ENCODE measurements around the gene PSEN2. TPM values are rescaled to one million over a fixed set of nuclear protein-coding genes. Genes with fewer than 3 reads are reported as not detected.
A peak's percentile ranks its signal among the peaks of the same experiment; 100 is the strongest.

PSEN2 gene
- 6.6 and 7.8 TPM in 2 replicates for total RNA-seq (2021)
- percentile 42 among the genes with signal in this experiment for Bru-seq, nascent RNA
- BruChase-seq, experiment 1, labeled RNA remaining after a 2-hour chase = percentile 38 among the genes with signal in this experiment
- BruChase-seq, experiment 2, labeled RNA remaining after a 6-hour chase = percentile 40 among the genes with signal in this experiment
- long read RNA-seq, transcript PSEN2-202 (13 exons, 2,306 nt) = major isoform, 8 of 24 reads
- long read RNA-seq, transcript PSEN2-203 (13 exons, 1,947 nt) = minor isoform, 7 of 24 reads
- long read RNA-seq, partial matches to known transcripts = 4 of 24 reads
- long read RNA-seq, other reads (novel, unspliced or antisense) = 5 of 24 reads

DNA sequence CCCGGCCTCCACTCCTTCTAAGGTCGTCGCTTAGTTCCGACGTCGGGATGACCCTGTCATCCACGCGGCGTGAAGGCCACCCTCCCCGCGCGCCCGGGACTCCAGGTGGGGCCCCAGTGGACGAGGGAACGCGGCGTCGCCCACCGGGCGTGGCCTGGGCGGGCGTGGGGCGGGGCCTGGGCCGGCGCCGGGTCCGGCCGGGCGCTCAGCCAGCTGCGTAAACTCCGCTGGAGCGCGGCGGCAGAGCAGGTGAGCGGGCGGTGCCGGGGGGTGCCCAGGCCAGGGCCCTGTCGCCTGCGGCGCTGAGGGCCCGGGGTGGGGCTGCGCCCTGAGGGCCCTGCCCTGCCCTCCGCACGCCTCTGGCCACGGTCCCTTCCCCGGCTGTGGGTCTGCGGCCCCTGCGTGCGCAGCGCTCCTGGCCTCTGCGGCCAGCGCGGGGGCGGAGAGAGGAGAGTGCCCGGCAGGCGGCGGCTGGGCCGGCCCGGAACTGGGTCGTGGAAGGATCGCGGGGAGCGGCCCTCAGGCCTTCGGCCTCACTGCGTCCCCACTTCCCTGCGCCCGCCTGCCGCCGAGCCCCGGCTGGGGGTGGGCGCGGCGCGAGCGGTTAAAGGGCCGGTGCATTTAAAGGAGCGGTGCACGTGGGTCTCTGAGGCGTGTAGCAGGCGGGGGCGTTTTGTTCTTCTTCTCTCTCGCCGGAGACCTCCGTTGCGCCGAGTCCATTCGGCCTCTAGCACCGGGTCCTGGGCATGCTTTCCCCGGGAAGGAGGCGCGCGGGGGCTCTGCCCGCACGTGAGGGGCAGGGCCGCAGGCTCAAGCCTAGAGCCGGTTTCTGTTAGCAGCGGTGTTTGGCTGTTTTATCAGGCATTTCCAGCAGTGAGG lies at the start of gene PSEN2:
Gene PSEN2, plus strand, starts transcription at position 216 of the 879 bp plus-strand sequence. CDS start 11,292 bp downstream, outside the sequence.
- POLR2A ChIA-PET (ENCODE audit: low non-redundant PET) = no interaction called here
- Histone ChIP-seq H3K4me1 (ENCODE audit: insufficient read depth, low read length, poor library complexity, severe bottlenecking) (no peaks in the 10 kb centered on the region), H3K27ac (ENCODE audit: low read depth, low read length, poor library complexity, severe bottlenecking) (no peak within 1 kb of the TSS), H3K27me3 (replicated peaks; ENCODE audit: insufficient read depth, low read depth, low read length, poor library complexity) (no peaks in the 10 kb centered on the region), H3K36me3 (ENCODE audit: insufficient read depth, low read length, poor library complexity, severe bottlenecking) (no peaks in the 10 kb centered on the region), H3K4me3 (ENCODE audit: low read depth, low read length, poor library complexity, severe bottlenecking) (peak within 1 kb of the TSS; percentile 73), H3K9me3 (ENCODE audit: low read depth, low read length, poor library complexity, severe bottlenecking) (no peaks in the 10 kb centered on the region)
- CTCF ChIA-PET = interaction anchor here (0.6 to 0.9 kb wide), 2 partner anchors 244 to 462 kb away, joined by 3 to 4 read pairs; partner anchors contain the start of gene PARP1
- BruUV-seq (replicated peaks) = no TSS peak
- intact Hi-C loops (cut with micrococcal nuclease; ENCODE audit: unreplicated experiment) = no loop called here
- peak; percentile 46 for DNase-seq (ENCODE audit: low spot score)
- TF ChIP-seq, protein P1, sequence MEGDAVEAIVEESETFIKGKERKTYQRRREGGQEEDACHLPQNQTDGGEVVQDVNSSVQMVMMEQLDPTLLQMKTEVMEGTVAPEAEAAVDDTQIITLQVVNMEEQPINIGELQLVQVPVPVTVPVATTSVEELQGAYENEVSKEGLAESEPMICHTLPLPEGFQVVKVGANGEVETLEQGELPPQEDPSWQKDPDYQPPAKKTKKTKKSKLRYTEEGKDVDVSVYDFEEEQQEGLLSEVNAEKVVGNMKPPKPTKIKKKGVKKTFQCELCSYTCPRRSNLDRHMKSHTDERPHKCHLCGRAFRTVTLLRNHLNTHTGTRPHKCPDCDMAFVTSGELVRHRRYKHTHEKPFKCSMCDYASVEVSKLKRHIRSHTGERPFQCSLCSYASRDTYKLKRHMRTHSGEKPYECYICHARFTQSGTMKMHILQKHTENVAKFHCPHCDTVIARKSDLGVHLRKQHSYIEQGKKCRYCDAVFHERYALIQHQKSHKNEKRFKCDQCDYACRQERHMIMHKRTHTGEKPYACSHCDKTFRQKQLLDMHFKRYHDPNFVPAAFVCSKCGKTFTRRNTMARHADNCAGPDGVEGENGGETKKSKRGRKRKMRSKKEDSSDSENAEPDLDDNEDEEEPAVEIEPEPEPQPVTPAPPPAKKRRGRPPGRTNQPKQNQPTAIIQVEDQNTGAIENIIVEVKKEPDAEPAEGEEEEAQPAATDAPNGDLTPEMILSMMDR (conservative IDR thresholded peaks at IDR 0.05; ENCODE audit: low read depth, low read length) = no peak
- TF ChIP-seq EZH2 (IDR thresholded peaks at IDR 0.05; ENCODE audit: borderline replicate concordance, low read depth, low read length, poor library complexity, severe bottlenecking) = no peak

DNA sequence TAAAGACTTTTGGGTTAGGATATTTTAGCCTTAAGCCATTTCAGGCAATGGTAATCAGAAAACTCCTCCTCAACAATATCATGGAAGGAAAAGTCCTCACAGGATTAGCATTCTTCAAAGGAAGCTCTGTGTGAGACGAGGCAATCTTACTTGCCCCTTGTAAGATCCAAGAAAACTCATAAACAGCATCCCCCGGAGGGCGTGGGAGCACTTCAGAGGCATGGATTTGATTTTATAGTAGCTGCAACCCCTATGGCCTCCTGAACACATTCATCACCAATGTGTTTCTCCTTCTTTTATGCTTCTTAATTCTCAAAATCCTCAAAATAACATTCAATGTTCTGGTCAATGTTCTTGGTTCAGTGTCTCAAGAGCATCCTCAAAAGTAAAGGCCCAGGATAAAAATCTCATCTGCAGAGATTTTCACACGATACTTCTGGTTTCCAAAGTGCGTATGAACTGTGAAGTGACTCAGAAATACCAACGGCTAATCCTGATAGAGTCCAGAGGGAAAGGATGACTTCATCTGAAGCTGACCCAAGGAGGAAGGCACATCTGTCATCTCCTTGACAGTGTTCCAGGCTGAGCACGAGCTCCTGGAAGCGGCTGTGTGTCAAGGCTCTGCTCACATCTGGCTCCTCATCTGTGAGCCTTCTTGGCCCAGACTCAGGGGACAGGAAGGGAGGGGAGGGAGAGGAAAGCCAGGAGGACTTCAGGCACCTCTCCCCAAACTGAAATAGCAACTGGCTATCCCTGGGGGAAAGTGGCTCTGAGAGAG lies 49.3 kb upstream of the PSEN2 start:
- ChIA-PET CTCF (no interaction called here), POLR2A (ENCODE audit: low non-redundant PET) (no interaction called here)
- TF ChIP-seq EZH2 (IDR thresholded peaks at IDR 0.05; ENCODE audit: borderline replicate concordance, low read depth, low read length, poor library complexity, severe bottlenecking) = no peak
- TF ChIP-seq, protein P1 (conservative IDR thresholded peaks at IDR 0.05; ENCODE audit: low read depth, low read length) = no peak
- BruUV-seq (replicated peaks) = no TSS peak
- no peak overlapping the region for H3K4me3 ChIP-seq (ENCODE audit: low read depth, low read length, poor library complexity, severe bottlenecking)
- H3K4me1 ChIP-seq (ENCODE audit: insufficient read depth, low read length, poor library complexity, severe bottlenecking) = no peaks in the 10 kb centered on the region
- DNase-seq (ENCODE audit: low spot score) = no peak
- H3K27ac ChIP-seq (ENCODE audit: low read depth, low read length, poor library complexity, severe bottlenecking) = no peak overlapping the region
- H3K27me3 ChIP-seq (replicated peaks; ENCODE audit: insufficient read depth, low read depth, low read length, poor library complexity) = no peaks in the 10 kb centered on the region
- H3K36me3 ChIP-seq (ENCODE audit: insufficient read depth, low read length, poor library complexity, severe bottlenecking) = no peaks in the 10 kb centered on the region
- H3K9me3 ChIP-seq (ENCODE audit: low read depth, low read length, poor library complexity, severe bottlenecking) = no peaks in the 10 kb centered on the region
- intact Hi-C loops (cut with micrococcal nuclease; ENCODE audit: unreplicated experiment) = loop anchor here (10.0 kb wide), 1 partner anchor 396 kb away; no protein-coding TSS in a partner anchor

DNA sequence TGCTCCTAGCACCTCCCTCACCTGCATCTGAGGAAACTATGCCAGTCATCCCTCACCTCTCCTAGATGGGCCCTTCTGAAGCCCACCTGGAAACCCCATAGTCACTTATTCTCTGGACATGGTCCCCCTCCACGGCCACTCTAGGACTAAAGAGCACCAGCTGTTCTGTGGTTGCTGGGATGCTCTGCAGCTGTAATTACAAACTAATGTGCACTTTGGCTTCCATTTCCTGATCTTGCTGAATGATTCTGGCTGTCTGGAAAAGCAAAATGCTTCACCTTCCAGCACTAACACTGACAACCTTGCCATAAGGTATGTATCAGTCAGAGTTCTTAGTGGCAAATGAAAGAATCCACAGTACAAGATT lies 48.7 kb upstream of the PSEN2 start:
- Histone ChIP-seq H3K4me1 (ENCODE audit: insufficient read depth, low read length, poor library complexity, severe bottlenecking) (no peaks in the 10 kb centered on the region), H3K36me3 (ENCODE audit: insufficient read depth, low read length, poor library complexity, severe bottlenecking) (no peaks in the 10 kb centered on the region), H3K27me3 (replicated peaks; ENCODE audit: insufficient read depth, low read depth, low read length, poor library complexity) (no peaks in the 10 kb centered on the region), H3K4me3 (ENCODE audit: low read depth, low read length, poor library complexity, severe bottlenecking) (no peak overlapping the region), H3K9me3 (ENCODE audit: low read depth, low read length, poor library complexity, severe bottlenecking) (no peaks in the 10 kb centered on the region), H3K27ac (ENCODE audit: low read depth, low read length, poor library complexity, severe bottlenecking) (no peak overlapping the region)
- no peak for TF ChIP-seq EZH2 (IDR thresholded peaks at IDR 0.05; ENCODE audit: borderline replicate concordance, low read depth, low read length, poor library complexity, severe bottlenecking)
- TF ChIP-seq, protein P1 (conservative IDR thresholded peaks at IDR 0.05; ENCODE audit: low read depth, low read length) = no peak
- ChIA-PET CTCF (no interaction called here), POLR2A (ENCODE audit: low non-redundant PET) (no interaction called here)
- intact Hi-C loops (cut with micrococcal nuclease; ENCODE audit: unreplicated experiment) = loop anchor here (10.0 kb wide), 1 partner anchor 397 kb away; no protein-coding TSS in a partner anchor
- DNase-seq (ENCODE audit: low spot score) = no peak
- no TSS peak for BruUV-seq (replicated peaks)

Data from A673 (cell line).